Mucosa of rectum (tissue), 2 donors: ENCODE data around the gene ALDH1A1.

Experiments used
- H3K27ac ChIP-seq, 2 donors: one replicate each; pipeline ENCODE4 v1.7.0; 2013; ENCODE audit warnings: inconsistent platforms in 2 of 2, low read depth in 2 of 2, low read length in 2 of 2
- H3K27me3 ChIP-seq, 2 donors: one replicate each; pipeline ENCODE4 v1.7.0; 2013; ENCODE audit warnings: low read length in 2 of 2; ENCODE audit not compliant: control insufficient read depth in 2 of 2, insufficient read depth in 2 of 2
- H3K36me3 ChIP-seq, 2 donors: one replicate each; pipeline ENCODE4 v1.7.0; 2013; ENCODE audit warnings: low read length in 2 of 2; ENCODE audit not compliant: control insufficient read depth in 2 of 2, insufficient read depth in 2 of 2
- H3K4me1 ChIP-seq, 2 donors: one replicate each; pipeline ENCODE4 v1.7.0; 2013; ENCODE audit warnings: low read length in 2 of 2, mild to moderate bottlenecking in 1 of 2; ENCODE audit not compliant: control insufficient read depth in 2 of 2, insufficient read depth in 2 of 2
- H3K4me3 ChIP-seq, 2 donors: one replicate each; pipeline ENCODE4 v1.7.0; 2013; ENCODE audit warnings: low read length in 2 of 2
- H3K9ac ChIP-seq, 2 donors: one replicate each; pipeline ENCODE4 v1.7.0; 2013; ENCODE audit warnings: low read length in 2 of 2, low read depth in 1 of 2, mild to moderate bottlenecking in 1 of 2
- H3K9me3 ChIP-seq, 2 donors: one replicate each; pipeline ENCODE4 v1.7.0; 2013; ENCODE audit warnings: low read length in 2 of 2; ENCODE audit not compliant: control insufficient read depth in 2 of 2
- donor health status: healthy.
- donor health status: Normal muscosa, but diverticular disease.

ALDH1A1 gene

DNA sequence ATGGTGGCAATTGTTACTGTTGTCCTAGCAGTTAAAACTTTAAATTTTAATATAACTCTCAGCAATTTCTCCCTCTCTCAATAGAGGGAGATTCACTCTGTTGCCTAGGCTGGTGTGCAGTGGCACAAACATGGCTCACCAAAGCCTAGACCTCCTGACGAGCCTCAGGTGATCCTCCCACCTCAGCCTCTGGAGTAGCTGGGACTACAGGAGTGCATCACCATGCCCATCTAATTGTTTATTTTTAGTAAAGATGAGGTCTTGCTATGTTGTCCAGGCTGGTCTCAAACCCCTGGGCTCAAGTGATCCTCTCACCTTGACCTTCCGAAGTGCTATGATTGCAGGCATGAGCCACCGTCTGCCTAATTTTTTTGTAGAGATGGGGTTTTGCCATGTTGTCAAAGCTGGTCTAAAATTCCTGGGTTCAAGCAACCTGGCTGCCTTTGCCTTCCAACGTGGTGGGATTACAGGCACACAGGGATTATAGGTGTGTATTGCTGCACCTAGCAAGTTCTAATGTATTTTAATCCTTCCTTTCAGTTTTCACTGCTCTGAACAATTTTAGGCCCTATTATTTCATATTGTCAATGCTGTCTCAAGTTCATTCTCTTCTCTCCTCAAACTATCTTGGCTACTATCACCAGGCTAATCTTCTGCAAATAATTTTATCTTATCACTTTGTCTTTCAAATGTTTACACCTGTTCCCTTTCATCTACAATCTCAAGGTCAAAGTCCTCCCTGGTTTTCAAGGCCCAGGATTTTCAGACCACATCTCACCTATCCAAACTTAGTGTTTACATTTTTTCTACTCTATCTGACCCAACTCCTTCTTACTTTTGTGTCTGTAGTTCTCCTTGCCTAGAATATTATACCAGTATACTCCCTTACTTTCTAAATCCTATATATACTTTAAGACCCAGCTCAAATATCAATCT lies 18.9 kb downstream of the ALDH1A1 start:
- Histone ChIP-seq H3K9me3 (no peaks in the 10 kb centered on the region), H3K4me3 (no peak overlapping the region), H3K27ac (no peak overlapping the region)

DNA sequence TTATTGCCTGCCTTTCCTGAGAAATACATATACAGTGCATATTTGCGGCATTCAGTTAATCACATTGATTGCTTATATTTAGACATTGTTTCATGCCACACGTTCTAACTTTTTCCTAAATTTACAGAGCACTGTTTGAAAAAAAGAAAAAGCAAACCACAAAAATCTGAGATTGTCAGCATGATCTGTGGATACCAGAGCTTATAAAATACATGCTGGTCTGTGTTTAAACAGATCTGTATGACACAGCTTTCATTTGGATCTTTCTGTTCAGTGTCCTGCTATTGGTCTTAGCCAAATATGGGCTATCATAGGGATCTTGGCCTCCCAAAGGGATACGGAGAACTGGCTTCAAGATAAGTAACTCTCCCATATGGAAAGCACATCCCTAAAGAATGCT lies 20.2 kb downstream of the ALDH1A1 start:
- no peak overlapping the region for H3K4me3 ChIP-seq
- no peak overlapping the region for H3K9ac ChIP-seq
- peaks cover 0 to 4% of the 10 kb centered on the region in 2 donors for H3K36me3 ChIP-seq
- peaks cover 0 to 14% of the 10 kb centered on the region in 2 donors for H3K4me1 ChIP-seq
- H3K9me3 ChIP-seq = no peaks in the 10 kb centered on the region
- no peak overlapping the region for H3K27ac ChIP-seq
- no peaks in the 10 kb centered on the region for H3K27me3 ChIP-seq

More for the DNA sequence above, 18.9 kb downstream of the ALDH1A1 start:
- H3K9ac ChIP-seq = no peak overlapping the region
- H3K27me3 ChIP-seq = no peaks in the 10 kb centered on the region
- H3K36me3 ChIP-seq = peaks cover 0 to 4% of the 10 kb centered on the region in 2 donors
- H3K4me1 ChIP-seq = peaks cover 3 to 15% of the 10 kb centered on the region in 2 donors

DNA sequence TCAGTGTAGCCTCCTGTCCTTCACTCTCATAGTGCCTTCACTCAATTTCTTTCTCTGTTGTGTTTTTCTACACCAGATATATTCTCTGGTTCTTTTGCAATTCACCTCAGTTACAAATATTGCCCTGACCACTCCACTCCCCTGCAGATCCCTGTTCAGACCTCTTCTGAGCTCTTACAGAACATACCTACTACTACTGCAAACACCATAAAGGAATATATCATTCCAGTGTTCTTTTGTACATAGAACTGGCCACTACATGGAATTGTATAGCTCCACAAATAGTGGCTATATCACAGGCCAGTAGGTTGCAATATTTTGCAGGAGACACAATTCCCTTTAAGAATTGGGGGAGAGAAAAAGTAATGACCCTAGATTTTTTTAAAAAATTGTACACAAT lies 21.0 kb downstream of the ALDH1A1 start:
- no peak overlapping the region for H3K27ac ChIP-seq
- no peak overlapping the region for H3K4me3 ChIP-seq
- no peak overlapping the region for H3K9ac ChIP-seq
- no peaks in the 10 kb centered on the region for H3K27me3 ChIP-seq
- H3K9me3 ChIP-seq = no peaks in the 10 kb centered on the region
- peaks cover 0 to 14% of the 10 kb centered on the region in 2 donors for H3K4me1 ChIP-seq
- peaks cover 0 to 4% of the 10 kb centered on the region in 2 donors for H3K36me3 ChIP-seq

DNA sequence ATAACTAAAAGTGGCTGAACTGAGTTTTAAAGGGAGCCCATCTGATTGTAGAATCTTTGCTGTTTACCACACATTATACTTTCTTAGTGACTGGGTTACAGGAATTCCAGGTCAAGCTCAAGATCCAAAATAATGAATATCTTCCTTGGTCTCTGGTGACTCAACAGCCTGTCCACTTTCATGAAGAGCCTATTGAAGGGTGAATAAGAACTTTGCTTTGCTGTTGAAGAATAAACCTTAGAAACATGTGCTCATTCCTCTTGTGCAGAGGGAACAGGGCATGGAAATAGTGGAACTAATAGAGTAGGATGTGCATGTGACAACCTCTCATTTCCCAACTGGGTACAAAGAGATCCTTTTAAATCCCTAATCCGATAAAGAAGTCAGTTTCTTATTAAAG lies 21.4 kb downstream of the ALDH1A1 start:
- H3K4me3 ChIP-seq = no peak overlapping the region
- H3K4me1 ChIP-seq = peaks cover 0 to 14% of the 10 kb centered on the region in 2 donors
- H3K9me3 ChIP-seq = no peaks in the 10 kb centered on the region
- H3K36me3 ChIP-seq = peaks cover 0 to 4% of the 10 kb centered on the region in 2 donors
- no peak overlapping the region for H3K9ac ChIP-seq
- no peaks in the 10 kb centered on the region for H3K27me3 ChIP-seq
- H3K27ac ChIP-seq = no peak overlapping the region

DNA sequence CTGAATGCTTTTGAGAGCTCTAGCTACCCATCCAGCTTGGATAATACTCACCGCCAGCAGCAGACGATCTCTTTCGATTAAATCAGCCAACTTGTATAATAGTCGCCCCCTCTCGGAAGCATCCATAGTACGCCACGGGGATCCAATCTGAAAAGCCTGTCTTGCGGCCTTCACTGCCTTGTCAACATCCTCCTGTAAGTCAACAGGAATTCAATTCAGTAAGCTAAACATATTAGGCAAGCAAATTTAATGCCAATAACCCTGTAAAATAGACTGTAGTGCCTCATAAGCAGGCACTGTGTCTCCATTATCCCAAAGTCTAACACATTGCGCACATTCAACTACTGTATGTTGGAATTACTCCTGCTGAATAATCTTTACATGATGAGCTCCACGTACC lies 22.0 kb downstream of the ALDH1A1 start:
- Histone ChIP-seq H3K27me3 (no peaks in the 10 kb centered on the region), H3K4me1 (peaks cover 0 to 14% of the 10 kb centered on the region in 2 donors), H3K9me3 (no peaks in the 10 kb centered on the region), H3K4me3 (no peak overlapping the region), H3K9ac (no peak overlapping the region), H3K27ac (no peak overlapping the region), H3K36me3 (peaks cover 0 to 4% of the 10 kb centered on the region in 2 donors)

DNA sequence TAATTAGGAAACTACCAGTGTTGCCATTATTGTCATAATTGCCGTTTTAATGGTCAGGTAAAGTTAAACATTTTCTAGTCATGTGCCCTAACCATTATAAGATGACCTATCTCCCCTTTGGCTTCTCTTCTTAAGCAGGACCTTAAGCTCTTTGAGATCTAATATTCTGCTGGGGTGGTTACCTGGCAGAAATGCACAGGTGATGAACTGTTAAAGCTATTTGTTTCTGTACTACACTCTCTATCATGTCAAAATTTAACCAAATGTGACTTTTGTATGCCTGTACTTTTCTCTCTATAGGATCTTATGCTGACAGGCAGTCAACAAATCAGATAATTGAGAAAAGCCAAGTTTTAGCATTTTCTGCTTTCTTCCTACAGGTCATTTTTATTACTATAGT lies 23.3 kb downstream of the ALDH1A1 start:
- H3K9ac ChIP-seq = no peak overlapping the region
- H3K27me3 ChIP-seq = no peaks in the 10 kb centered on the region
- H3K4me3 ChIP-seq = no peak overlapping the region
- H3K4me1 ChIP-seq = peaks cover 0 to 12% of the 10 kb centered on the region in 2 donors
- H3K9me3 ChIP-seq = no peaks in the 10 kb centered on the region
- H3K27ac ChIP-seq = no peak overlapping the region
- H3K36me3 ChIP-seq = peaks cover 0 to 4% of the 10 kb centered on the region in 2 donors

DNA sequence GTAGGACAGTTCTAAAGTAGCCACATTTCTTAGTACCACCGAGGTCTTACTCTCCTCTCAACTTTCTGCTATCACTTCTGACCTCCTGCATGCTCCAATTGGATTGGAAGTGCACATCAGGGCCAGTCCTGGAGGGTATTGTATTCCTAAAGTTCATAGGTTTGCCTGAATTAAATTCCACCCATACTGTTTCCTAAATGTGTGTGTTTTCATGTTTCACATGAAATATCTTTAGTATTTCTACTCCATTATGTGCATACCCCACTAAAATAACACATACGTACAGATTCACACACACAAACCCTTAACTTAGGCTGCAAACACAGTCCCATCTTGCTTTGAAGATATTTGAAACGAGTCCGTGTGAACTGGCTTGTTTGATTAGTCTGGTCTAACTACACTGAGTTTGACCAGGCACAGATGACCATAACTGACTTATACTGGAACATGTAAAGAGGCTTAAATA lies 24.8 kb downstream of the ALDH1A1 start:
- Histone ChIP-seq H3K27ac (no peak overlapping the region), H3K36me3 (peaks cover 2 to 7% of the 10 kb centered on the region in 2 donors)

DNA sequence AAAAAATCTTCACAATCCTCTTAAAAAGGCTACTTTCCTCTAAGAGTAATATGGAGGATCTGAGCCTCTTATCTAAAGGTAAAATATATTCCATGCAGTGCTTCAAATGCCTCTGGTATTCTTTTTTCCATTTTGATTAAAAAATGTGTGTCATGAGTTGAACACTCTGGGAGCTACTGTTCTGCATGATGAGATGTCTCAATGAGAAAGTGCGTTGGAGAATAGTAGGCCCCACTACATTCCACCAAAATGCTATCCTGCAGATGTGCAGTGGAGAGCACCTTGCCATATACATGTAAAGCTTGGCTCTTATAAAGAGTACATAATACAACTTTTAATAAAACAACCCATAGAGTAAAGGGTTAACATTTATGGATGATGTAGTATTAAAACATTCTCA lies 26.3 kb downstream of the ALDH1A1 start:
- Histone ChIP-seq H3K9ac (no peak overlapping the region), H3K36me3 (peaks cover 3 to 8% of the 10 kb centered on the region in 2 donors), H3K4me1 (no peaks in the 10 kb centered on the region)

More for the DNA sequence above, 24.8 kb downstream of the ALDH1A1 start:
- H3K4me1 ChIP-seq = peaks cover 0 to 4% of the 10 kb centered on the region in 2 donors
- no peak overlapping the region for H3K4me3 ChIP-seq
- no peak overlapping the region for H3K9ac ChIP-seq
- no peaks in the 10 kb centered on the region for H3K27me3 ChIP-seq
- no peaks in the 10 kb centered on the region for H3K9me3 ChIP-seq

DNA sequence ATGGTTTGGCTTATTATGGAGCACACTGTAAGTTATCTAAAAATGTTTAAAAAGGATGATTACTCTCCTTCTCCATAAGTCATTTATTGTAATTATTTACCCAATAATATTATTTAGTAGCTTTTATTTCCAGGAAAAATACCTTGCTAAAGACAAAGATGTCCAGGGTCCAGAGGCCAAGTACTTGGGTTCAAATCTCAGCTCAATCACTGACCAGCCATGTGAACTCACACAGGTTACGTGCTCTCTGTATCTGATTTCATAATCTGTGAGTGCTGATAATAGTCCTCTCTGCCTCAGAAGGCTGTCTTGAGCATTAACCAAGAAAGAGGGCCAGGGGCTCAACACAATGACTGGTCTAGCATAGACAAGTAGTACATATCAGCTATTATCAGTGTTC lies 27.0 kb downstream of the ALDH1A1 start:
- H3K27ac ChIP-seq = no peak overlapping the region

More for the DNA sequence above, 26.3 kb downstream of the ALDH1A1 start:
- no peaks in the 10 kb centered on the region for H3K27me3 ChIP-seq
- no peak overlapping the region for H3K27ac ChIP-seq
- H3K4me3 ChIP-seq = no peak overlapping the region
- no peaks in the 10 kb centered on the region for H3K9me3 ChIP-seq

DNA sequence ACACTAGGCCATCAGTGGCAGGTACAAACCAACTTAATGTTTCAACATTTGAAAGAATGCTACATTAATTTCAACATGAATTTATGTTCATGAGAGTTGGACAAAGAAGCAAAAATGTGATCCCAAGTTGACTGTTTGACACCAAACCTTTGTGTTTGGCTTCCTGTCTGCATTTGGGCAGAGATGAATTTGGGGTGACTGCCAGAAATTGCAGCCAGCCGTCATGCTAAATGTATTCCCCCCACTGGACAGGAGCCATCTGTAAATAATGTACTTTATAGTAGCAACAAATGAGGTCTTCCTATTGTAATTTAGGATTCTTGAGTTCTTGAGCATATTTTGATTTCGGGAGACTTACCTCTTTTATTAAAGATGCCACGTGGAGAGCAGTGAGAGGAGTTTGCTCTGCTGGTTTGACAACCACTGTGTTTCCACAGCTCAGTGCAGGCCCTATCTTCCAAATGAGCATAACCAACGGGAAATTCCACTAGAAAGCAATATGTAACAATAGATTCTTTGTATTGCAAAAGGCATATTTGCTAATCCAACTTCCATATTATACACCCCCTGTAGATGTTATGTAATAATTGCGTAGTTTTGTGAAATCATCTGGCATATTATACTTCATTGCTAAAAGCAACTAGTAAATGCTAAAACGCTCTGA lies 27.6 kb downstream of the ALDH1A1 start:
- Histone ChIP-seq H3K36me3 (peaks cover 5 to 8% of the 10 kb centered on the region in 2 donors), H3K9ac (no peak overlapping the region), H3K27ac (no peak overlapping the region), H3K27me3 (no peaks in the 10 kb centered on the region), H3K4me3 (no peak overlapping the region), H3K4me1 (no peaks in the 10 kb centered on the region), H3K9me3 (no peaks in the 10 kb centered on the region)

More for the DNA sequence above, 27.0 kb downstream of the ALDH1A1 start:
- Histone ChIP-seq H3K9me3 (no peaks in the 10 kb centered on the region), H3K4me3 (no peak overlapping the region), H3K9ac (no peak overlapping the region), H3K36me3 (peaks cover 3 to 8% of the 10 kb centered on the region in 2 donors), H3K4me1 (no peaks in the 10 kb centered on the region), H3K27me3 (no peaks in the 10 kb centered on the region)
